B cell (primary cell): ENCODE measurements around the gene ERCC8. TPM values are rescaled to one million over a fixed set of nuclear protein-coding genes. Genes with fewer than 3 reads are reported as not detected.
A peak's percentile ranks its signal among the peaks of the same experiment; 100 is the strongest.

ENCODE experiments used
- ATAC-seq: fragments of 200-7000 bp; cut with Tn5 transposase; one replicate; pipeline ENCODE4 v1.10.0; 2021; ENCODE audit warnings: low read depth, mild to moderate bottlenecking, moderate number of reproducible peaks, moderate library complexity
- CTCF ChIA-PET: fragments of 350-600 bp; sonication (Branson Sonifier 250); formaldehyde crosslinking; loops from one replicate; lab custom pipeline; 2021; ENCODE audit warnings: antibody characterized with exemption, inconsistent platforms; lab: Charles Lee
- POLR2A ChIA-PET: fragments of 350-600 bp; sonication (Branson Sonifier 250); formaldehyde crosslinking; loops from one replicate; lab custom pipeline; 2021; ENCODE audit warnings: antibody characterized with exemption; lab: Charles Lee
- DNase-seq: peaks from one replicate; pipeline ENCODE4 v3.0.0; 2013
- H2AFZ ChIP-seq: 2 replicates; pipeline ENCODE4 v1.6.1; 2012; ENCODE audit warnings: mild to moderate bottlenecking, low read depth, low read length; ENCODE audit not compliant: insufficient read depth, poor library complexity, severe bottlenecking
- H3K27ac ChIP-seq, 2 donors: 1 replicate in 1 of 2; 2 replicates in 1 of 2; pipeline ENCODE4 v1.5.1; 2012 to 2013; ENCODE audit warnings: low read length in 2 of 2, mild to moderate bottlenecking in 2 of 2, moderate library complexity in 1 of 2
- H3K27me3 ChIP-seq, 4 experiments: fragments of 200-600 bp in 1 of 4; sonication (generic) in 1 of 4; replicated peaks in 1 of 4; 1 replicate in 2 of 4; 2 replicates in 2 of 4; pipeline versions ENCODE4 v1.6.1 to v1.7.0; 2013 to 2016; ENCODE audit warnings: low read length in 3 of 4, mild to moderate bottlenecking in 2 of 4, mixed read lengths in 1 of 4, moderate library complexity in 1 of 4; ENCODE audit not compliant: insufficient read depth in 4 of 4, control insufficient read depth in 3 of 4; ENCODE audit errors: control extremely low read depth in 1 of 4
- H3K36me3 ChIP-seq, 2 experiments: replicated peaks in 1 of 2; 1 replicate in 1 of 2; 2 replicates in 1 of 2; pipeline versions ENCODE4 v1.6.1 to v1.7.1; 2013; ENCODE audit warnings: low read length in 1 of 2; ENCODE audit not compliant: insufficient read depth in 2 of 2, control insufficient read depth in 1 of 2; ENCODE audit errors: control extremely low read depth in 1 of 2, extremely low read depth in 1 of 2
- H3K4me1 ChIP-seq, 2 donors: fragments of 200-600 bp in 1 of 2; sonication (generic) in 1 of 2; 1 replicate in 1 of 2; 2 replicates in 1 of 2; pipeline versions ENCODE4 v1.5.1 to v1.6.1; 2013 to 2017; ENCODE audit warnings: low read length in 2 of 2; ENCODE audit not compliant: control insufficient read depth in 2 of 2, insufficient read depth in 2 of 2
- H3K4me2 ChIP-seq: replicated peaks from 2 replicates; pipeline ENCODE3; 2012; ENCODE audit warnings: mild to moderate bottlenecking, low read depth, low read length; ENCODE audit not compliant: poor library complexity, severe bottlenecking
- H3K4me3 ChIP-seq, 5 experiments: fragments of 200-600 bp in 1 of 5; sonication (generic) in 1 of 5; 1 replicate in 3 of 5; 2 replicates in 2 of 5; pipeline versions ENCODE4 v1.5.1 to v1.7.0; 2011 to 2016; ENCODE audit warnings: low read length in 4 of 5, mild to moderate bottlenecking in 4 of 5, low read depth in 2 of 5, control low read depth in 1 of 5, moderate library complexity in 1 of 5; ENCODE audit not compliant: insufficient read depth in 1 of 5; ENCODE audit errors: control extremely low read depth in 1 of 5, extremely low read depth in 1 of 5
- H3K79me2 ChIP-seq: fragments of 200-600 bp; sonication (generic); one replicate; pipeline ENCODE4 v1.6.0; 2016; ENCODE audit warnings: low read length; ENCODE audit not compliant: control insufficient read depth, insufficient read depth
- H3K9ac ChIP-seq: fragments of 200-600 bp; sonication (generic); 2 replicates; pipeline ENCODE4 v1.6.1; 2017; ENCODE audit warnings: mild to moderate bottlenecking, low read length, moderate library complexity
- H3K9me3 ChIP-seq, 3 donors: one replicate each; pipeline versions ENCODE4 v1.6.1 to v1.7.1; 2013; ENCODE audit warnings: low read length in 2 of 3; ENCODE audit not compliant: control insufficient read depth in 2 of 3, insufficient read depth in 1 of 3; ENCODE audit errors: control extremely low read depth in 1 of 3
- H4K20me1 ChIP-seq: 2 replicates; pipeline ENCODE4 v1.6.0; 2012; ENCODE audit warnings: mild to moderate bottlenecking, low read length; ENCODE audit not compliant: insufficient read depth, control insufficient read depth, poor library complexity, severe bottlenecking
- H3K27ac Mint-ChIP-seq: one replicate; pipeline ENCODE4 v1.8.0; 2021; ENCODE audit warnings: mixed read lengths
- H3K27me3 Mint-ChIP-seq: one replicate; pipeline ENCODE4 v1.8.0; 2021; ENCODE audit warnings: mixed read lengths
- H3K4me1 Mint-ChIP-seq: one replicate; pipeline ENCODE4 v1.8.0; 2021; ENCODE audit warnings: mixed read lengths
- H3K4me3 Mint-ChIP-seq: one replicate; pipeline ENCODE4 v1.8.0; 2021; ENCODE audit warnings: mixed read lengths
- H3K9me3 Mint-ChIP-seq: one replicate; pipeline ENCODE4 v1.8.0; 2022; ENCODE audit warnings: mixed read lengths; ENCODE audit not compliant: insufficient read depth
- CTCF ChIP-seq: fragments of 200-600 bp; IDR thresholded peaks from one replicate; pipeline ENCODE4 v1.8.0; 2022; ENCODE audit warnings: antibody characterized with exemption, mild to moderate bottlenecking
- EZH2 ChIP-seq: IDR thresholded peaks from 2 replicates; pipeline ENCODE4 v1.6.1; 2012; ENCODE audit warnings: borderline replicate concordance, low read depth, mild to moderate bottlenecking, moderate library complexity, low read length; ENCODE audit not compliant: insufficient read depth, poor library complexity, severe bottlenecking
- WGBS: methylation state at CpG from one replicate; pipeline ENCODE4 v1.1.5; 2013; ENCODE audit warnings: missing lambda C conversion rate; ENCODE audit not compliant: insufficient coverage; 5-methylcytosine and 5-hydroxymethylcytosine counted together
- intact Hi-C: fragments of 100-400 bp; cut with micrococcal nuclease; formaldehyde crosslinking; loops from one replicate; pipeline ENCODE4 v1.10.0; 2022
- polyA plus RNA-seq: library from polyadenylated mRNA; depleted of rRNA; stranded (reverse); fragments of >200 nt; gene quantifications from 2 replicates; pipeline ENCODE4 v1.2.3, GENCODE V29; 2012
- total RNA-seq, 2 donors: library from RNA; stranded (reverse); fragments of 120-200 nt in 1 of 2; gene quantifications; 1 replicate in 1 of 2; 2 replicates in 1 of 2; pipeline versions ENCODE4 v1.2.3 to v1.2.4, GENCODE V29; 2013 to 2022

ERCC8 gene
- total and polyA plus RNA-seq, 2 donors (not counting 1 experiment from before 2014, with no cell fraction given): 6.8 to 9.2 TPM

GRCh38 chr5:60943624-60944023 is 1.2 kb downstream of the ERCC8 start:
- Histone ChIP-seq H2AFZ (no peak overlapping the region), H3K4me3 (no peak overlapping the region), H4K20me1 (no peaks in the 10 kb centered on the region), H3K36me3 (no peaks in the 10 kb centered on the region), H3K4me1 (peaks cover 17% of the 10 kb centered on the region in 2 donors), H3K27ac (no peak overlapping the region), H3K9ac (no peak overlapping the region), H3K27me3 (no peaks in the 10 kb centered on the region), H3K4me2 (no peak overlapping the region), H3K79me2 (peaks cover 63% of the 10 kb centered on the region), H3K9me3 (no peaks in the 10 kb centered on the region)
- 95% methylated on average over 2 of the region's 3 CpGs for WGBS
- TF ChIP-seq CTCF (no peak), EZH2 (no peak)
- ATAC-seq (no peak), DNase-seq (peak; percentile 17)
- H3K27ac Mint-ChIP-seq: no peak overlapping the region
- intact Hi-C loops: loop anchor here (2.0 to 10.0 kb wide), 3 partner anchors 15 to 1461 kb away; partner anchors contain the start of genes DIMT1 and SMIM15
- H3K27me3 Mint-ChIP-seq: no peaks in the 10 kb centered on the region
- no peak overlapping the region for H3K4me3 Mint-ChIP-seq
- ChIA-PET POLR2A (no interaction called here), CTCF (interaction anchor here (1.6 kb wide), 1 partner anchor 715 kb away, joined by 8 read pairs; no protein-coding TSS in a partner anchor)
- no peaks in the 10 kb centered on the region for H3K9me3 Mint-ChIP-seq
- H3K4me1 Mint-ChIP-seq: peaks cover 19% of the 10 kb centered on the region

- no peaks in the 10 kb centered on the region for H3K79me2 ChIP-seq
- Mint-ChIP-seq H3K4me3 (no peak overlapping the region), H3K27me3 (no peaks in the 10 kb centered on the region), H3K4me1 (no peaks in the 10 kb centered on the region), H3K9me3 (no peaks in the 10 kb centered on the region), H3K27ac (no peak overlapping the region)
- intact Hi-C loops: no loop called here
- WGBS: 92% methylated on average over 2 of the region's 6 CpGs
- ChIA-PET CTCF (no interaction called here), POLR2A (no interaction called here)
- no peaks in the 10 kb centered on the region for H3K9me3 ChIP-seq
- no peaks in the 10 kb centered on the region for H3K27me3 ChIP-seq
- no peak overlapping the region for H3K27ac ChIP-seq
- no peak overlapping the region for H3K9ac ChIP-seq
- DNase-seq (no peak), ATAC-seq (no peak)
- no peaks in the 10 kb centered on the region for H4K20me1 ChIP-seq
- no peak overlapping the region for H3K4me3 ChIP-seq
- TF ChIP-seq EZH2: no peak
- no peak for TF ChIP-seq CTCF
- H3K4me2 ChIP-seq: no peak overlapping the region
- H3K36me3 ChIP-seq: peaks cover 0 to 13% of the 10 kb centered on the region in 2 experiments
- H2AFZ ChIP-seq: no peak overlapping the region
- no peaks in the 10 kb centered on the region for H3K4me1 ChIP-seq
Observed at GRCh38 chr5:60929024-60929423, 15.8 kb downstream of the ERCC8 start.
